ENCODE measurements around the gene AK8.

DNA sequence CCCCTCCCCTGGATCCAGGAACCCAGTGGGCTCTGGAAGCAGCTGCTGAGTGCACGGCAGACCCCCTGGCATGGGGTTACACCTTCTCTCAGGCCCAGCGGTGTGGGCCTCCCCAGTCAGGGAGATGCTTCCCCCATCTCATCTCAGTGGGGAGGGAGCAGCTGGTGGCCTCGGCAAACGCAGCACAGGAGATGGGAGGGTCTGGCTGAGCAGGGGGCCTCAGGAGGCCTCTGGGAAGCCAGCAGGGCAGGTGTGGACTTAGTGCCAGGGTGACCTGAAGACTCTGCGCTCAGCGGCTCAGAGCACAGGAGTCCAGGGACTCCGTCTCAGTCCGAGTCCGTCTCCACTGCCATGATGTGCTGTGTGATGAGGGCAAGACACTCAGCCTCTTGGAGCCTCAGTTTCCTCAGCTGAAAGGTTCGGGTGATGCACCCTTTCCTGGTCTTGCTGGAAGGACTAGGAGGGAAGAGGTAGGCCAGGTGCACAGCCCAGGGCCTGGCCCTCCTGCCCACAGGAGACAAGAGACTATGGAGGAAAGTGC, 107.2 kb downstream of the AK8 start:
- TF ChIP-seq, protein P1, sequence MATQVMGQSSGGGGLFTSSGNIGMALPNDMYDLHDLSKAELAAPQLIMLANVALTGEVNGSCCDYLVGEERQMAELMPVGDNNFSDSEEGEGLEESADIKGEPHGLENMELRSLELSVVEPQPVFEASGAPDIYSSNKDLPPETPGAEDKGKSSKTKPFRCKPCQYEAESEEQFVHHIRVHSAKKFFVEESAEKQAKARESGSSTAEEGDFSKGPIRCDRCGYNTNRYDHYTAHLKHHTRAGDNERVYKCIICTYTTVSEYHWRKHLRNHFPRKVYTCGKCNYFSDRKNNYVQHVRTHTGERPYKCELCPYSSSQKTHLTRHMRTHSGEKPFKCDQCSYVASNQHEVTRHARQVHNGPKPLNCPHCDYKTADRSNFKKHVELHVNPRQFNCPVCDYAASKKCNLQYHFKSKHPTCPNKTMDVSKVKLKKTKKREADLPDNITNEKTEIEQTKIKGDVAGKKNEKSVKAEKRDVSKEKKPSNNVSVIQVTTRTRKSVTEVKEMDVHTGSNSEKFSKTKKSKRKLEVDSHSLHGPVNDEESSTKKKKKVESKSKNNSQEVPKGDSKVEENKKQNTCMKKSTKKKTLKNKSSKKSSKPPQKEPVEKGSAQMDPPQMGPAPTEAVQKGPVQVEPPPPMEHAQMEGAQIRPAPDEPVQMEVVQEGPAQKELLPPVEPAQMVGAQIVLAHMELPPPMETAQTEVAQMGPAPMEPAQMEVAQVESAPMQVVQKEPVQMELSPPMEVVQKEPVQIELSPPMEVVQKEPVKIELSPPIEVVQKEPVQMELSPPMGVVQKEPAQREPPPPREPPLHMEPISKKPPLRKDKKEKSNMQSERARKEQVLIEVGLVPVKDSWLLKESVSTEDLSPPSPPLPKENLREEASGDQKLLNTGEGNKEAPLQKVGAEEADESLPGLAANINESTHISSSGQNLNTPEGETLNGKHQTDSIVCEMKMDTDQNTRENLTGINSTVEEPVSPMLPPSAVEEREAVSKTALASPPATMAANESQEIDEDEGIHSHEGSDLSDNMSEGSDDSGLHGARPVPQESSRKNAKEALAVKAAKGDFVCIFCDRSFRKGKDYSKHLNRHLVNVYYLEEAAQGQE (IDR thresholded peaks at IDR 0.05; ENCODE audit: unreplicated experiment), result no peak
- no peak for TF ChIP-seq EZH2phosphoT487 (IDR thresholded peaks at IDR 0.05; ENCODE audit: unreplicated experiment)

Data from GM23338 (cell line).